ENCODE measurements around the gene ZNF283. TPM values are rescaled to one million over a fixed set of nuclear protein-coding genes. Genes with fewer than 3 reads are reported as not detected.

ZNF283 gene
- total and polyA plus RNA-seq, 2 of the 13 experiments (the other 11 are each of a cell fraction or from before 2014, with no cell fraction given): 2.0 to 11.1 TPM

DNA sequence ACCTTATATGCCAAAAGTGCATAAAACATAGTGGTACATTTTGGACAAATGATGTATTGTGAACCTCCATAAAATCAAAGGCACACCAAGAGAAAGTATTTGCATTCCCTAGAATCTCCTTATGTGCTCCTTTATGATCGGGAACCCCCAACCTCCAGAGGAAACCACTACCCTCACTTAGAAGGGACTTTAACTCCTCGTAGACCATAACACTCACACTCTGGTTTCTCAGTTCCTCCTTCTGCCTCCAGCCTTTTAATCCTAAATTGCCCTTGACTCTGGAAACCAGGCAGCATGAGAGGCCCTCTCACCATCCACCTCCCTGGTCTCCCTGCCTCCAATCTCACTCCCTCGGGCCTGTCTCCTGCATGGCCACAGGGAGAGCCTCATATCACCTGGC lies 36.5 kb upstream of the ZNF283 start:
- no peak for DNase-seq (ENCODE audit: low spot score)
- CTCF ChIA-PET (ENCODE audit: low intra/inter-chr PET ratio, low total read pairs): no interaction called here
- BruUV-seq (replicated peaks): no TSS peak

More for the DNA sequence above, 36.5 kb upstream of the ZNF283 start:
- 0% methylated on average over 3 of the region's 3 CpGs for WGBS (ENCODE audit: low lambda C conversion rate)
- Histone ChIP-seq H3K79me2 (ENCODE audit: insufficient read depth, low read length) (no peaks in the 10 kb centered on the region), H3K36me3 (replicated peaks in 1 of 2; ENCODE audit: control insufficient read depth in 1 of 2, insufficient read depth in 2 of 2, low read length in 2 of 2) (no peaks in the 10 kb centered on the region), H3K27ac (ENCODE audit: extremely low read length, insufficient read depth, low read length) (no peak overlapping the region), H4K20me1 (ENCODE audit: insufficient read depth, low read length) (no peaks in the 10 kb centered on the region), H3K9ac (ENCODE audit: insufficient read depth, low read depth, low read length) (no peak overlapping the region), H2AFZ (ENCODE audit: low read length) (no peak overlapping the region), H3K4me1 (ENCODE audit: insufficient read depth, low read length) (no peaks in the 10 kb centered on the region), H3K4me2 (ENCODE audit: low read depth, low read length) (no peak overlapping the region), H3K27me3 (ENCODE audit: control insufficient read depth in 1 of 2, insufficient read depth in 2 of 2, low read length in 2 of 2) (no peaks in the 10 kb centered on the region), H3K9me3 (ENCODE audit: low read length) (no peaks in the 10 kb centered on the region), H3K4me3 (replicated peaks in 1 of 3; ENCODE audit: insufficient read depth in 1 of 3, low read depth in 2 of 3, low read length in 3 of 3) (no peak overlapping the region)
- FAIRE-seq (no peak), ATAC-seq (no peak)
- intact Hi-C loops (cut with micrococcal nuclease; ENCODE audit: unreplicated experiment): no loop called here
- in situ Hi-C loops (cut with HindIII; ENCODE audit: extremely low pct_ligation_motif_present, low pct_unique_long_range_greater_than_20kb): no loop called here
- TF ChIP-seq ZNF496 (CRISPR knock-in tag; IDR thresholded peaks at IDR 0.05; ENCODE audit: insufficient replicate concordance) (no peak), TEAD3 (CRISPR knock-in tag; optimal IDR thresholded peaks at IDR 0.05; ENCODE audit: borderline replicate concordance) (no peak), CEBPG (CRISPR knock-in tag; IDR thresholded peaks at IDR 0.05) (no peak), ZFX (CRISPR knock-in tag; IDR thresholded peaks at IDR 0.05; ENCODE audit: low read depth) (no peak)
- TF ChIP-seq, protein P1, sequence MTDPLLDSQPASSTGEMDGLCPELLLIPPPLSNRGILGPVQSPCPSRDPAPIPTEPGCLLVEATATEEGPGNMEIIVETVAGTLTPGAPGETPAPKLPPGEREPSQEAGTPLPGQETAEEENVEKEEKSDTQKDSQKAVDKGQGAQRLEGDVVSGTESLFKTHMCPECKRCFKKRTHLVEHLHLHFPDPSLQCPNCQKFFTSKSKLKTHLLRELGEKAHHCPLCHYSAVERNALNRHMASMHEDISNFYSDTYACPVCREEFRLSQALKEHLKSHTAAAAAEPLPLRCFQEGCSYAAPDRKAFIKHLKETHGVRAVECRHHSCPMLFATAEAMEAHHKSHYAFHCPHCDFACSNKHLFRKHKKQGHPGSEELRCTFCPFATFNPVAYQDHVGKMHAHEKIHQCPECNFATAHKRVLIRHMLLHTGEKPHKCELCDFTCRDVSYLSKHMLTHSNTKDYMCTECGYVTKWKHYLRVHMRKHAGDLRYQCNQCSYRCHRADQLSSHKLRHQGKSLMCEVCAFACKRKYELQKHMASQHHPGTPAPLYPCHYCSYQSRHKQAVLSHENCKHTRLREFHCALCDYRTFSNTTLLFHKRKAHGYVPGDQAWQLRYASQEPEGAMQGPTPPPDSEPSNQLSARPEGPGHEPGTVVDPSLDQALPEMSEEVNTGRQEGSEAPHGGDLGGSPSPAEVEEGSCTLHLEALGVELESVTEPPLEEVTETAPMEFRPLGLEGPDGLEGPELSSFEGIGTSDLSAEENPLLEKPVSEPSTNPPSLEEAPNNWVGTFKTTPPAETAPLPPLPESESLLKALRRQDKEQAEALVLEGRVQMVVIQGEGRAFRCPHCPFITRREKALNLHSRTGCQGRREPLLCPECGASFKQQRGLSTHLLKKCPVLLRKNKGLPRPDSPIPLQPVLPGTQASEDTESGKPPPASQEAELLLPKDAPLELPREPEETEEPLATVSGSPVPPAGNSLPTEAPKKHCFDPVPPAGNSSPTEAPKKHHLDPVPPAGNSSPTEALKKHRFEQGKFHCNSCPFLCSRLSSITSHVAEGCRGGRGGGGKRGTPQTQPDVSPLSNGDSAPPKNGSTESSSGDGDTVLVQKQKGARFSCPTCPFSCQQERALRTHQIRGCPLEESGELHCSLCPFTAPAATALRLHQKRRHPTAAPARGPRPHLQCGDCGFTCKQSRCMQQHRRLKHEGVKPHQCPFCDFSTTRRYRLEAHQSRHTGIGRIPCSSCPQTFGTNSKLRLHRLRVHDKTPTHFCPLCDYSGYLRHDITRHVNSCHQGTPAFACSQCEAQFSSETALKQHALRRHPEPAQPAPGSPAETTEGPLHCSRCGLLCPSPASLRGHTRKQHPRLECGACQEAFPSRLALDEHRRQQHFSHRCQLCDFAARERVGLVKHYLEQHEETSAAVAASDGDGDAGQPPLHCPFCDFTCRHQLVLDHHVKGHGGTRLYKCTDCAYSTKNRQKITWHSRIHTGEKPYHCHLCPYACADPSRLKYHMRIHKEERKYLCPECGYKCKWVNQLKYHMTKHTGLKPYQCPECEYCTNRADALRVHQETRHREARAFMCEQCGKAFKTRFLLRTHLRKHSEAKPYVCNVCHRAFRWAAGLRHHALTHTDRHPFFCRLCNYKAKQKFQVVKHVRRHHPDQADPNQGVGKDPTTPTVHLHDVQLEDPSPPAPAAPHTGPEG (CRISPR knock-in tag; IDR thresholded peaks at IDR 0.05): no peak
- POLR2A ChIA-PET: no interaction called here

Measured in HepG2 (cell line).